Central memory CD8-positive, alpha-beta T cell (primary cell): ENCODE data around the gene MPPED2.
"Not testable (repeated sequence)": the region's sequence is repeated elsewhere in the genome, so short reads cannot be mapped to it uniquely, and the experiment has no call there.

Source experiments
- ATAC-seq: fragments of 150-1000 bp; cut with Tn5 transposase; replicated peaks from 2 replicates; pipeline ENCODE4 v1.10.0; 2022; ENCODE audit warnings: mild to moderate bottlenecking, moderate FRiP score, moderate number of reproducible peaks; ENCODE audit not compliant: poor library complexity, severe bottlenecking; ENCODE audit errors: extremely low read depth
- DNase-seq, 2 donors: peaks; one replicate each; pipeline ENCODE4 v3.0.0; 2021; ENCODE audit warnings: low spot score in 2 of 2
- H3K27ac Mint-ChIP-seq: one replicate; pipeline ENCODE4 v1.8.0; 2022; ENCODE audit warnings: low read depth, mild to moderate bottlenecking, moderate library complexity, mixed read lengths
- H3K27me3 Mint-ChIP-seq: one replicate; pipeline ENCODE4 v1.8.0; 2022; ENCODE audit warnings: mixed read lengths
- H3K36me3 Mint-ChIP-seq: one replicate; pipeline ENCODE4 v1.8.0; 2022; ENCODE audit warnings: mild to moderate bottlenecking, moderate library complexity, mixed read lengths; ENCODE audit not compliant: insufficient read depth
- H3K4me1 Mint-ChIP-seq: one replicate; pipeline ENCODE4 v1.8.0; 2022; ENCODE audit warnings: mixed read lengths
- H3K4me3 Mint-ChIP-seq: one replicate; pipeline ENCODE4 v1.8.0; 2022; ENCODE audit warnings: mild to moderate bottlenecking, moderate library complexity, mixed read lengths
- H3K9me3 Mint-ChIP-seq: one replicate; pipeline ENCODE4 v1.8.0; 2022; ENCODE audit warnings: mixed read lengths

Gene MPPED2

GRCh38 chr11:30567120-30567519 is 19.0 kb downstream of the MPPED2 start:
- H3K27me3 Mint-ChIP-seq: no peaks in the 10 kb centered on the region
- no peak for ATAC-seq
- H3K4me3 Mint-ChIP-seq: no peak overlapping the region
- H3K4me1 Mint-ChIP-seq: no peaks in the 10 kb centered on the region
- H3K9me3 Mint-ChIP-seq: peaks cover 21% of the 10 kb centered on the region
- no peak overlapping the region for H3K27ac Mint-ChIP-seq
- H3K36me3 Mint-ChIP-seq: peaks cover 2% of the 10 kb centered on the region
- no peak for DNase-seq

- H3K36me3 Mint-ChIP-seq: peaks cover 2% of the 10 kb centered on the region
- no peak overlapping the region for H3K4me3 Mint-ChIP-seq
- ATAC-seq (no peak), DNase-seq (no peak)
- H3K4me1 Mint-ChIP-seq: no peaks in the 10 kb centered on the region
- no peaks in the 10 kb centered on the region for H3K27me3 Mint-ChIP-seq
- peaks cover 21% of the 10 kb centered on the region for H3K9me3 Mint-ChIP-seq
- no peak overlapping the region for H3K27ac Mint-ChIP-seq
These were observed 19.7 kb downstream of the MPPED2 start for GRCh38 chr11:30566482-30566881.

GRCh38 chr11:30565027-30565426 is 21.1 kb downstream of the MPPED2 start:
- H3K27ac Mint-ChIP-seq: no peak overlapping the region
- H3K36me3 Mint-ChIP-seq: peaks cover 2% of the 10 kb centered on the region
- no peak overlapping the region for H3K4me3 Mint-ChIP-seq
- DNase-seq: no peak
- no peak for ATAC-seq
- no peaks in the 10 kb centered on the region for H3K4me1 Mint-ChIP-seq
- H3K27me3 Mint-ChIP-seq: no peaks in the 10 kb centered on the region
- peaks cover 20% of the 10 kb centered on the region for H3K9me3 Mint-ChIP-seq

- Mint-ChIP-seq H3K36me3 (no peaks in the 10 kb centered on the region), H3K27ac (no peak overlapping the region), H3K4me1 (no peaks in the 10 kb centered on the region), H3K27me3 (no peaks in the 10 kb centered on the region), H3K4me3 (no peak overlapping the region), H3K9me3 (peaks cover 9% of the 10 kb centered on the region)
- DNase-seq (no peak), ATAC-seq (no peak)
These were observed 24.3 kb downstream of the MPPED2 start for GRCh38 chr11:30561691-30562415.

- H3K36me3 Mint-ChIP-seq: no peaks in the 10 kb centered on the region
- H3K9me3 Mint-ChIP-seq: peaks cover 12% of the 10 kb centered on the region
- no peak for DNase-seq
- H3K4me3 Mint-ChIP-seq: no peak overlapping the region
- no peaks in the 10 kb centered on the region for H3K4me1 Mint-ChIP-seq
- no peak for ATAC-seq
- H3K27ac Mint-ChIP-seq: no peak overlapping the region
- no peaks in the 10 kb centered on the region for H3K27me3 Mint-ChIP-seq
These were observed 25.7 kb downstream of the MPPED2 start for GRCh38 chr11:30560206-30561106.

- no peak for DNase-seq
- Mint-ChIP-seq H3K27me3 (no peaks in the 10 kb centered on the region), H3K27ac (no peak overlapping the region), H3K4me1 (no peaks in the 10 kb centered on the region), H3K9me3 (peaks cover 13% of the 10 kb centered on the region), H3K36me3 (no peaks in the 10 kb centered on the region), H3K4me3 (no peak overlapping the region)
- no peak for ATAC-seq
These were observed 27.1 kb downstream of the MPPED2 start for GRCh38 chr11:30559004-30559403.

- not testable (repeated sequence) for H3K4me1 Mint-ChIP-seq, H3K27me3 Mint-ChIP-seq, H3K9me3 Mint-ChIP-seq, DNase-seq, H3K27ac Mint-ChIP-seq, ATAC-seq, H3K4me3 Mint-ChIP-seq, H3K36me3 Mint-ChIP-seq
These were observed 31.6 kb downstream of the MPPED2 start for GRCh38 chr11:30554587-30554986.

- H3K4me1 Mint-ChIP-seq: no peaks in the 10 kb centered on the region
- ATAC-seq (no peak), DNase-seq (no peak)
- no peaks in the 10 kb centered on the region for H3K27me3 Mint-ChIP-seq
- no peaks in the 10 kb centered on the region for H3K36me3 Mint-ChIP-seq
- H3K9me3 Mint-ChIP-seq: peaks cover 10% of the 10 kb centered on the region
- H3K4me3 Mint-ChIP-seq: no peak overlapping the region
- no peak overlapping the region for H3K27ac Mint-ChIP-seq
These were observed 32.5 kb downstream of the MPPED2 start for GRCh38 chr11:30553521-30554110.

GRCh38 chr11:30552839-30553238 is 33.3 kb downstream of the MPPED2 start:
- Mint-ChIP-seq H3K9me3 (peaks cover 10% of the 10 kb centered on the region), H3K36me3 (no peaks in the 10 kb centered on the region), H3K27me3 (no peaks in the 10 kb centered on the region), H3K4me1 (no peaks in the 10 kb centered on the region), H3K4me3 (no peak overlapping the region), H3K27ac (no peak overlapping the region)
- ATAC-seq (no peak), DNase-seq (no peak)

GRCh38 chr11:30550022-30550542 is 36.1 kb downstream of the MPPED2 start:
- no peak overlapping the region for H3K27ac Mint-ChIP-seq
- H3K4me3 Mint-ChIP-seq: no peak overlapping the region
- peaks cover under 1% of the 10 kb centered on the region for H3K9me3 Mint-ChIP-seq
- no peaks in the 10 kb centered on the region for H3K4me1 Mint-ChIP-seq
- H3K36me3 Mint-ChIP-seq: no peaks in the 10 kb centered on the region
- ATAC-seq (no peak), DNase-seq (no peak)
- no peaks in the 10 kb centered on the region for H3K27me3 Mint-ChIP-seq

GRCh38 chr11:30549565-30549964 is 36.6 kb downstream of the MPPED2 start:
- H3K27me3 Mint-ChIP-seq: no peaks in the 10 kb centered on the region
- DNase-seq (no peak), ATAC-seq (no peak)
- H3K36me3 Mint-ChIP-seq: no peaks in the 10 kb centered on the region
- no peaks in the 10 kb centered on the region for H3K4me1 Mint-ChIP-seq
- no peak overlapping the region for H3K4me3 Mint-ChIP-seq
- H3K9me3 Mint-ChIP-seq: peaks cover 5% of the 10 kb centered on the region
- no peak overlapping the region for H3K27ac Mint-ChIP-seq

- Mint-ChIP-seq H3K4me3 (no peak overlapping the region), H3K36me3 (no peaks in the 10 kb centered on the region), H3K27me3 (no peaks in the 10 kb centered on the region), H3K4me1 (no peaks in the 10 kb centered on the region), H3K9me3 (peaks cover 14% of the 10 kb centered on the region), H3K27ac (no peak overlapping the region)
- no peak for DNase-seq
- ATAC-seq: no peak
These were observed 39.8 kb downstream of the MPPED2 start for GRCh38 chr11:30546334-30546733.
